Ishikawa (cell line): ENCODE results near the gene ORAI2.

Source experiments
- CEBPB ChIP-seq: IDR thresholded peaks from 2 replicates; pipeline ENCODE4 v1.6.1; 2012
- EGR1 ChIP-seq: IDR thresholded peaks from 2 replicates; pipeline ENCODE4 v1.6.1; 2012
- EP300 ChIP-seq: IDR thresholded peaks from 2 replicates; pipeline ENCODE4 v1.6.1; 2012; ENCODE audit warnings: borderline replicate concordance
- FOXM1 ChIP-seq: IDR thresholded peaks from 2 replicates; pipeline ENCODE4 v1.6.1; 2012; ENCODE audit warnings: low read depth, borderline replicate concordance
- MAX ChIP-seq: IDR thresholded peaks from 2 replicates; pipeline ENCODE4 v1.6.1; 2012
- RAD21 ChIP-seq: IDR thresholded peaks from 2 replicates; pipeline ENCODE4 v1.6.1; 2012; ENCODE audit warnings: low read depth
- REST ChIP-seq: IDR thresholded peaks from 2 replicates; pipeline ENCODE4 v1.6.1; 2012; ENCODE audit warnings: low read depth, mild to moderate bottlenecking
- TAF1 ChIP-seq: IDR thresholded peaks from 2 replicates; pipeline ENCODE4 v1.6.1; 2012; ENCODE audit warnings: low read depth, mild to moderate bottlenecking
- TCF12 ChIP-seq: IDR thresholded peaks from 2 replicates; pipeline ENCODE4 v1.6.1; 2012; ENCODE audit warnings: low read depth
- YY1 ChIP-seq: IDR thresholded peaks from 2 replicates; pipeline ENCODE4 v1.6.1; 2012; ENCODE audit warnings: low read depth
- ZBTB7A ChIP-seq: IDR thresholded peaks from 2 replicates; pipeline ENCODE4 v1.6.1; 2012; ENCODE audit warnings: low read depth

DNA sequence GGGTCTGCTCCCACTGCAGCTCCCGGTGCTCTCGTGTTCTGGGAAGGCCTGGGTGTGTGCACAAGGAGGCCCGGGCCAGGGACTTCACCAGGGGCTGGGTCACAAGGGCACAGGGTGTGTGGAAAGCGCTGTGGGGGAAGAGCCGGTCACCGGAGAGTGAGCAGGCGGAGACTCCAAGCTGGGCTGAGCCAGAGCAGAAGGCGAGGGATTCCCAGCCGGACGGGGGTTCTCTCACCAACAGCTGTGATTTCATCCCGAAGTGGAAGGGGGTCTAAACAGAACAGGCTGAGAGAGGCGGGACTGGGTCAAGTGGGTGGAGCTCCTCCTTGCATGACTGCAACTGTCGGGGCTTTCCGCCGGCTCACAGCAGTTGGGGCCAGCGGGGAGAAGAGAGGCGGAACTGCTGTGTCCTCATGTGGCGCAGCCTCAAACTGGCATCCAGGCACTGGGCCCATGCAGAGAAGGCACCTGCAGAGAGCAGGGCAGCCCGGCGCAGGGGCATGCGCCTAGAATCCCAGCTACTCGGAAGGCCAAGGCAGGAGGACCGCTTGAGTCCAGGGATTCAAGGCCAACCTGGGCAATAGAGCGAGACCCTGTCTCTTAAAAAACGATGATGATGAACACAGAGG is 7.6 kb upstream of the ORAI2 start:
- TF ChIP-seq FOXM1 (no peak), EP300 (no peak), RAD21 (no peak), REST (no peak), MAX (no peak), TAF1 (no peak), ZBTB7A (no peak), EGR1 (no peak), TCF12 (no peak), YY1 (no peak), CEBPB (no peak)
